Caco-2 (cell line): ENCODE measurements around the gene CHRM2. TPM values are rescaled to one million over a fixed set of nuclear protein-coding genes. Genes with fewer than 3 reads are reported as not detected.

ENCODE experiments used
- BruUV-seq: library from RNA; stranded (reverse); fragments of 400-500 nt; replicated peaks from 2 replicates; lab custom pipeline; 2021; lab: Mats Ljungman, UMichigan
- CTCF ChIA-PET: fragments of 300-600 bp; sonication (Branson Sonifier 250); formaldehyde crosslinking; loops from one replicate; lab custom pipeline; 2022; ENCODE audit warnings: antibody characterized with exemption; lab: Charles Lee
- POLR2A ChIA-PET: fragments of 300-600 bp; sonication (Branson Sonifier 250); formaldehyde crosslinking; loops from one replicate; lab custom pipeline; 2022; ENCODE audit warnings: antibody characterized with exemption; lab: Charles Lee
- DNase-seq, 2 experiments: peaks; one replicate each; pipeline versions ENCODE4 v3.0.0 to v3.0.0-alpha.2; 2020 to 2022
- H3K27me3 ChIP-seq: replicated peaks from 2 replicates; pipeline ENCODE4 v1.6.0; 2011; ENCODE audit warnings: low read length; ENCODE audit not compliant: control insufficient read depth, insufficient read depth
- H3K36me3 ChIP-seq: 2 replicates; pipeline ENCODE4 v1.5.1; 2011; ENCODE audit warnings: low read length; ENCODE audit not compliant: control insufficient read depth, insufficient read depth
- H3K4me1 ChIP-seq: fragments of 250-450 bp; sonication (Bioruptor Pico); 2 replicates; pipeline ENCODE4 v1.5.1; 2020; ENCODE audit warnings: mild to moderate bottlenecking
- H3K4me3 ChIP-seq: 2 replicates; pipeline ENCODE4 v1.5.1; 2011; ENCODE audit warnings: low read depth, mild to moderate bottlenecking, control low read depth, low read length
- H3K9me3 ChIP-seq: fragments of 250-450 bp; sonication (Bioruptor Pico); 2 replicates; pipeline ENCODE4 v1.5.1; 2020; ENCODE audit warnings: mild to moderate bottlenecking, moderate library complexity
- H3K27ac Mint-ChIP-seq: one replicate; pipeline ENCODE4 v1.8.0; 2022; ENCODE audit warnings: mixed read lengths; ENCODE audit not compliant: unreplicated experiment
- H3K27me3 Mint-ChIP-seq: one replicate; pipeline ENCODE4 v1.8.0; 2022; ENCODE audit warnings: mixed read lengths; ENCODE audit not compliant: insufficient read depth, unreplicated experiment
- H3K36me3 Mint-ChIP-seq: one replicate; pipeline ENCODE4 v1.8.0; 2022; ENCODE audit warnings: mild to moderate bottlenecking, mixed read lengths; ENCODE audit not compliant: insufficient read depth, unreplicated experiment
- H3K4me1 Mint-ChIP-seq: one replicate; pipeline ENCODE4 v1.8.0; 2022; ENCODE audit warnings: low read depth, mixed read lengths; ENCODE audit not compliant: unreplicated experiment
- H3K4me3 Mint-ChIP-seq: one replicate; pipeline ENCODE4 v1.8.0; 2022; ENCODE audit warnings: mild to moderate bottlenecking, moderate library complexity, mixed read lengths; ENCODE audit not compliant: unreplicated experiment
- H3K9me3 Mint-ChIP-seq: one replicate; pipeline ENCODE4 v1.8.0; 2022; ENCODE audit warnings: mixed read lengths; ENCODE audit not compliant: unreplicated experiment
- intact Hi-C: fragments of 100-400 bp; cut with micrococcal nuclease; formaldehyde crosslinking; loops from one replicate; pipeline ENCODE4 v1.10.0; 2022; ENCODE audit not compliant: unreplicated experiment
- total RNA-seq: library from RNA; stranded (reverse); gene quantifications from 2 replicates; pipeline ENCODE4 v1.2.3, GENCODE V29; 2022
- TF ChIP-seq, protein P1 (sequence below), 2 experiments: fragments of 200-600 bp in 1 of 2; IDR thresholded peaks; 1 replicate in 1 of 2; 2 replicates in 1 of 2; pipeline versions ENCODE4 v1.5.1 to v1.8.0; 2011 to 2022; ENCODE audit warnings: antibody characterized with exemption in 1 of 2, control low read depth in 1 of 2, inconsistent platforms in 1 of 2, low read depth in 1 of 2, low read length in 1 of 2, mild to moderate bottlenecking in 1 of 2, moderate library complexity in 1 of 2; ENCODE audit not compliant: insufficient read depth in 1 of 2, severe bottlenecking in 1 of 2, unreplicated experiment in 1 of 2

Gene CHRM2
- total RNA-seq, 1 experiment from 2014 or later = not detected

- no peak for DNase-seq
- H3K9me3 ChIP-seq = no peaks in the 10 kb centered on the region; the same call in 1 of the 2 replicates
- no peak overlapping the region for H3K4me3 Mint-ChIP-seq
- intact Hi-C loops = no loop called here
- H3K9me3 Mint-ChIP-seq = no peaks in the 10 kb centered on the region
- H3K4me1 ChIP-seq = no peaks in the 10 kb centered on the region
- CTCF ChIA-PET = no interaction called here
- TF ChIP-seq, protein P1, sequence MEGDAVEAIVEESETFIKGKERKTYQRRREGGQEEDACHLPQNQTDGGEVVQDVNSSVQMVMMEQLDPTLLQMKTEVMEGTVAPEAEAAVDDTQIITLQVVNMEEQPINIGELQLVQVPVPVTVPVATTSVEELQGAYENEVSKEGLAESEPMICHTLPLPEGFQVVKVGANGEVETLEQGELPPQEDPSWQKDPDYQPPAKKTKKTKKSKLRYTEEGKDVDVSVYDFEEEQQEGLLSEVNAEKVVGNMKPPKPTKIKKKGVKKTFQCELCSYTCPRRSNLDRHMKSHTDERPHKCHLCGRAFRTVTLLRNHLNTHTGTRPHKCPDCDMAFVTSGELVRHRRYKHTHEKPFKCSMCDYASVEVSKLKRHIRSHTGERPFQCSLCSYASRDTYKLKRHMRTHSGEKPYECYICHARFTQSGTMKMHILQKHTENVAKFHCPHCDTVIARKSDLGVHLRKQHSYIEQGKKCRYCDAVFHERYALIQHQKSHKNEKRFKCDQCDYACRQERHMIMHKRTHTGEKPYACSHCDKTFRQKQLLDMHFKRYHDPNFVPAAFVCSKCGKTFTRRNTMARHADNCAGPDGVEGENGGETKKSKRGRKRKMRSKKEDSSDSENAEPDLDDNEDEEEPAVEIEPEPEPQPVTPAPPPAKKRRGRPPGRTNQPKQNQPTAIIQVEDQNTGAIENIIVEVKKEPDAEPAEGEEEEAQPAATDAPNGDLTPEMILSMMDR (IDR thresholded peaks at IDR 0.05; ENCODE audit: insufficient read depth in 1 of 2, low read depth in 1 of 2, low read length in 1 of 2, severe bottlenecking in 1 of 2, unreplicated experiment in 1 of 2) = no peak
- peaks cover 2% of the 10 kb centered on the region for H3K27me3 Mint-ChIP-seq
- no TSS peak for BruUV-seq
- H3K27me3 ChIP-seq = no peaks in the 10 kb centered on the region
- H3K4me1 Mint-ChIP-seq = no peaks in the 10 kb centered on the region
- no peaks in the 10 kb centered on the region for H3K36me3 ChIP-seq
- H3K36me3 Mint-ChIP-seq = no peaks in the 10 kb centered on the region
- H3K4me3 ChIP-seq = no peak overlapping the region
- H3K27ac Mint-ChIP-seq = no peak overlapping the region
- POLR2A ChIA-PET = no interaction called here
Observed at GRCh38 chr7:136937436-136937835, 69.0 kb downstream of the CHRM2 start.

DNA sequence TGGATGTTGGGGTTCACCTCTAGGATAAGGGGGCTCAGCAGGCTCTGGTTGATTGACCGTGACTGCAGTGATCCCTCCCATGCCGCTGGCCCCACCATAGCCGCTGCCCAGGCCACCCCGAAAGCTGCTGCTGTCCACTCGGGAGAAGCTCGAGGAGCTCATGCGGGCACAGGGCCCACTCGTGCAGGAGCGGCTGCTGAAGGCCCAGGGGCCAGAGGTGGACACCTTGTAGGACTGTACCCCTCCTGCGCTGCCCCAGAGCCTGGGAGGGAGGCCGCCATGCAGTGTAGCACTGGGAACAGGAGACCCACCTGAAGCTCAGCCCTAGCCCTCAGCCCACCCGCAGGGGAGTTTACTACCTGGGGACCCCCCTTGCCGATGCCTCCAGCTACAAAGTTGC is 70.0 kb downstream of the CHRM2 start:
- POLR2A ChIA-PET = no interaction called here
- Histone ChIP-seq H3K27me3 (no peaks in the 10 kb centered on the region), H3K36me3 (no peaks in the 10 kb centered on the region), H3K4me1 (no peaks in the 10 kb centered on the region), H3K9me3 (no peaks in the 10 kb centered on the region; the same call in 1 of the 2 replicates), H3K4me3 (no peak overlapping the region)
- TF ChIP-seq, protein P1 (IDR thresholded peaks at IDR 0.05; ENCODE audit: insufficient read depth in 1 of 2, low read depth in 1 of 2, low read length in 1 of 2, severe bottlenecking in 1 of 2, unreplicated experiment in 1 of 2) = no peak
- intact Hi-C loops = no loop called here
- H3K27ac Mint-ChIP-seq = no peak overlapping the region
- DNase-seq = no peak
- H3K4me1 Mint-ChIP-seq = no peaks in the 10 kb centered on the region
- CTCF ChIA-PET = no interaction called here
- no peaks in the 10 kb centered on the region for H3K36me3 Mint-ChIP-seq
- no peak overlapping the region for H3K4me3 Mint-ChIP-seq
- no peaks in the 10 kb centered on the region for H3K9me3 Mint-ChIP-seq
- BruUV-seq = no TSS peak
- H3K27me3 Mint-ChIP-seq = peaks cover 2% of the 10 kb centered on the region

DNA sequence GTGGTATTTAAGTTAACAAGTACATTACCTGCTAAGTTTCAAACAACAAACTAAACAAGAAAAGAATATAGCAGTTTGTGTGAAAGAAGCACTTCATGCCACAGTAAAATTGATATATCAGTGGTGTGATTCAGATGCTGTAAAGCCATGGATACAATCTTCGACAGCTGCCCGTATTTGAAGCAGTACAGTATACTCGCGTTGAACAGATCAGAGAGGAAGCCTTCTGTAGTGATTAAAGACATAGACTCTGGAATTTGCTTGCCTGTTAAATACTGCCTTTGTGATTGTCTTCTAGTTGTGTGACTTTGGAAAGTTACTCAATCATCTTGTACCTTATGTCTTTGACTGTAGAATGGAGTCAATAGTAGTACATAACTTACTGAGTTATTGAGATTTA is 71.7 kb downstream of the CHRM2 start:
- no TSS peak for BruUV-seq
- Histone ChIP-seq H3K9me3 (no peaks in the 10 kb centered on the region), H3K36me3 (no peaks in the 10 kb centered on the region), H3K27me3 (no peaks in the 10 kb centered on the region), H3K4me3 (no peak overlapping the region), H3K4me1 (no peaks in the 10 kb centered on the region)
- no peaks in the 10 kb centered on the region for H3K36me3 Mint-ChIP-seq
- DNase-seq = no peak
- POLR2A ChIA-PET = no interaction called here
- no peak overlapping the region for H3K27ac Mint-ChIP-seq
- CTCF ChIA-PET = no interaction called here
- no peaks in the 10 kb centered on the region for H3K9me3 Mint-ChIP-seq
- TF ChIP-seq, protein P1 (IDR thresholded peaks at IDR 0.05; ENCODE audit: insufficient read depth in 1 of 2, low read depth in 1 of 2, low read length in 1 of 2, severe bottlenecking in 1 of 2, unreplicated experiment in 1 of 2) = no peak
- peaks cover 2% of the 10 kb centered on the region for H3K27me3 Mint-ChIP-seq
- no peak overlapping the region for H3K4me3 Mint-ChIP-seq
- no peaks in the 10 kb centered on the region for H3K4me1 Mint-ChIP-seq
- intact Hi-C loops = no loop called here
